ENCODE measurements around the gene SQOR. TPM values are rescaled to one million over a fixed set of nuclear protein-coding genes. Genes with fewer than 3 reads are reported as not detected.

The SQOR gene
- total and polyA plus RNA-seq, 8 donors, result 49.6 to 128 (median 62.8) TPM

- Histone ChIP-seq H3K27me3 (peaks cover 0 to 6% (median 0%) of the 10 kb centered on the region in 3 donors), H3K4me1 (peaks cover 0 to 18% (median 4%) of the 10 kb centered on the region in 4 donors)
These were observed 99.5 kb downstream of the SQOR start for GRCh38 chr15:45734260-45734711.

More at GRCh38 chr15:45734260-45734711, 99.5 kb downstream of the SQOR start:
- Histone ChIP-seq H3K9me3 (no peaks in the 10 kb centered on the region), H3K4me3 (no peak overlapping the region), H3K27ac (no peak overlapping the region), H3K36me3 (no peaks in the 10 kb centered on the region)
- 63 to 77% (median 73%) methylated on average over 5 of the region's 5 CpGs for WGBS, 5 donors
- TF ChIP-seq EP300 (IDR thresholded peaks at IDR 0.05) (no peak), POLR2AphosphoS5 (IDR thresholded peaks at IDR 0.05) (no peak), CTCF (IDR thresholded peaks at IDR 0.05) (no peak), POLR2A (IDR thresholded peaks at IDR 0.05) (no peak)
- no peak for DNase-seq
- intact Hi-C loops (cut with DNase I; ENCODE audit: low total_unique reads), result no loop called here

Small RNAs within 50 kb of the gene (small RNA-seq; reads per million reads assigned to genes)
- 0 reads per million in 4 donors for gene RF00019

Other genes starting within 250 kb of the SQOR start
- gene SLC30A4, start 112.3 kb upstream of the SQOR start, total RNA-seq, result 10 to 100 TPM in 1 of 5 donors, 1 to 10 TPM in 4; 1.2 to 12.9 (median 4.9) TPM
- gene SLC30A4, start 112.3 kb upstream of the SQOR start, polyA plus RNA-seq, result 1 to 10 TPM in 2 of 3 donors, under 1 TPM in 1; 0.76 to 1.7 (median 1.4) TPM
- gene BLOC1S6, start 47.6 kb upstream of the SQOR start, total RNA-seq, result 10 to 100 TPM in 4 of 5 donors, 1 to 10 TPM in 1; 7.6 to 74.5 (median 25.4) TPM
- 10 to 100 TPM; 12.5 to 36.8 (median 31.9) TPM for gene BLOC1S6, start 47.6 kb upstream of the SQOR start, polyA plus RNA-seq

Measured in stomach (tissue), 9 donors.